Panc1 (cell line): ENCODE data around the gene ARHGAP45. TPM values are rescaled to one million over a fixed set of nuclear protein-coding genes. Genes with fewer than 3 reads are reported as not detected.
A peak's percentile ranks its signal among the peaks of the same experiment; 100 is the strongest.
"Not testable (repeated sequence)": the region's sequence is repeated elsewhere in the genome, so short reads cannot be mapped to it uniquely, and the experiment has no call there.

ENCODE experiments used
- ATAC-seq: fragments of 200-7000 bp; cut with Tn5 transposase; 2 replicates; pipeline ENCODE4 v1.9.1; 2020; ENCODE audit warnings: mild to moderate bottlenecking, moderate library complexity
- BruUV-seq: library from RNA; stranded (reverse); fragments of 400-500 nt; replicated peaks from 2 replicates; lab custom pipeline; 2021; lab: Mats Ljungman, UMichigan
- CTCF ChIA-PET: fragments of 300-600 bp; sonication (Branson Sonifier 250); formaldehyde crosslinking; loops from one replicate; lab custom pipeline; 2022; ENCODE audit warnings: antibody characterized with exemption; lab: Charles Lee
- POLR2A ChIA-PET: fragments of 300-600 bp; sonication (Branson Sonifier 250); formaldehyde crosslinking; loops from one replicate; lab custom pipeline; 2022; ENCODE audit warnings: antibody characterized with exemption; lab: Charles Lee
- DNase-seq: peaks from one replicate; pipeline ENCODE4 v3.0.0-alpha.2; 2010; ENCODE audit warnings: low read depth, low spot score
- H3K27ac ChIP-seq: 2 replicates; pipeline ENCODE4 v1.5.1; 2011; ENCODE audit warnings: mild to moderate bottlenecking, low read length, inconsistent platforms
- H3K27me3 ChIP-seq: fragments of 200-500 bp; sonication (Bioruptor generic); 2 replicates; pipeline ENCODE4 v1.6.0; 2014; ENCODE audit warnings: low read length, inconsistent platforms; ENCODE audit not compliant: control insufficient read depth, insufficient read depth
- H3K36me3 ChIP-seq: fragments of 200-500 bp; sonication (Bioruptor generic); 2 replicates; pipeline ENCODE4 v1.5.1; 2014; ENCODE audit warnings: inconsistent platforms, mild to moderate bottlenecking, low read length, moderate library complexity; ENCODE audit not compliant: control insufficient read depth, insufficient read depth
- H3K4me1 ChIP-seq: 2 replicates; pipeline ENCODE4 v1.5.1; 2011; ENCODE audit warnings: inconsistent platforms, mild to moderate bottlenecking, low read length, moderate library complexity; ENCODE audit not compliant: control insufficient read depth, insufficient read depth
- H3K4me3 ChIP-seq, 2 experiments: 2 replicates each; pipeline ENCODE4 v1.5.1; 2011 to 2012; ENCODE audit warnings: low read depth in 2 of 2, low read length in 2 of 2, mild to moderate bottlenecking in 2 of 2, inconsistent platforms in 1 of 2, moderate library complexity in 1 of 2
- H3K9me3 ChIP-seq: fragments of 200-500 bp; sonication (Bioruptor generic); 2 replicates; pipeline ENCODE4 v1.5.1; 2014; ENCODE audit warnings: low read depth, mild to moderate bottlenecking, inconsistent platforms, low read length, moderate library complexity; ENCODE audit not compliant: control insufficient read depth, insufficient read depth
- POLR2AphosphoS5 ChIP-seq: IDR thresholded peaks from 2 replicates; pipeline ENCODE4 v1.6.1; 2012; ENCODE audit warnings: mild to moderate bottlenecking, low read depth, low read length, moderate library complexity
- REST ChIP-seq, 2 experiments: IDR thresholded peaks; 2 replicates each; pipeline ENCODE4 v1.6.1; 2011 to 2012; ENCODE audit warnings: low read depth in 2 of 2, control low read depth in 1 of 2, low read length in 1 of 2, mild to moderate bottlenecking in 1 of 2, moderate library complexity in 1 of 2; ENCODE audit not compliant: insufficient read depth in 1 of 2
- SIN3A ChIP-seq: IDR thresholded peaks from 2 replicates; pipeline ENCODE4 v1.6.1; 2012; ENCODE audit warnings: low read depth, mild to moderate bottlenecking, low read length, moderate library complexity, borderline replicate concordance; ENCODE audit not compliant: insufficient read depth
- TCF7L2 ChIP-seq: IDR thresholded peaks from 2 replicates; pipeline ENCODE4 v1.6.1; 2011; ENCODE audit warnings: mild to moderate bottlenecking, low read depth, low read length, inconsistent platforms
- in situ Hi-C: cut with HindIII; loops from 2 replicates; pipeline ENCODE4 v1.10.0; 2016; ENCODE audit warnings: low sequenced_read_pairs, low pct_unique_long_range_greater_than_20kb
- intact Hi-C: fragments of 100-400 bp; cut with micrococcal nuclease; formaldehyde crosslinking; loops from one replicate; pipeline ENCODE4 v1.10.0; 2022; ENCODE audit not compliant: unreplicated experiment
- total RNA-seq: library from RNA; stranded (reverse); gene quantifications from one replicate; pipeline ENCODE4 v1.2.1, GENCODE V29; 2021; ENCODE audit not compliant: unreplicated experiment
- TF ChIP-seq, protein P1 (sequence below): fragments of 450-650 bp; IDR thresholded peaks from 2 replicates; pipeline ENCODE4 v1.5.1; 2017; ENCODE audit warnings: mild to moderate bottlenecking

The ARHGAP45 gene
- total RNA-seq, 1 experiment from 2014 or later = 27.8 TPM

GRCh38 chr19:1113030-1113985 is 46.3 kb downstream of the ARHGAP45 start:
- CTCF ChIA-PET = interaction anchor here (0.6 to 1.1 kb wide), 5 partner anchors 49 to 438 kb away, joined by 3 to 5 read pairs (median 4); no protein-coding TSS in a partner anchor
- POLR2A ChIA-PET = no interaction called here
- in situ Hi-C loops = no loop called here
- Histone ChIP-seq H3K4me3 (no peak overlapping the region), H3K4me1 (peaks cover 29% of the 10 kb centered on the region), H3K9me3 (no peaks in the 10 kb centered on the region), H3K27me3 (no peaks in the 10 kb centered on the region), H3K36me3 (no peaks in the 10 kb centered on the region), H3K27ac (peak overlapping the region; percentile 78)
- TF ChIP-seq, protein P1, sequence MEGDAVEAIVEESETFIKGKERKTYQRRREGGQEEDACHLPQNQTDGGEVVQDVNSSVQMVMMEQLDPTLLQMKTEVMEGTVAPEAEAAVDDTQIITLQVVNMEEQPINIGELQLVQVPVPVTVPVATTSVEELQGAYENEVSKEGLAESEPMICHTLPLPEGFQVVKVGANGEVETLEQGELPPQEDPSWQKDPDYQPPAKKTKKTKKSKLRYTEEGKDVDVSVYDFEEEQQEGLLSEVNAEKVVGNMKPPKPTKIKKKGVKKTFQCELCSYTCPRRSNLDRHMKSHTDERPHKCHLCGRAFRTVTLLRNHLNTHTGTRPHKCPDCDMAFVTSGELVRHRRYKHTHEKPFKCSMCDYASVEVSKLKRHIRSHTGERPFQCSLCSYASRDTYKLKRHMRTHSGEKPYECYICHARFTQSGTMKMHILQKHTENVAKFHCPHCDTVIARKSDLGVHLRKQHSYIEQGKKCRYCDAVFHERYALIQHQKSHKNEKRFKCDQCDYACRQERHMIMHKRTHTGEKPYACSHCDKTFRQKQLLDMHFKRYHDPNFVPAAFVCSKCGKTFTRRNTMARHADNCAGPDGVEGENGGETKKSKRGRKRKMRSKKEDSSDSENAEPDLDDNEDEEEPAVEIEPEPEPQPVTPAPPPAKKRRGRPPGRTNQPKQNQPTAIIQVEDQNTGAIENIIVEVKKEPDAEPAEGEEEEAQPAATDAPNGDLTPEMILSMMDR = peak; percentile 86
- TF ChIP-seq SIN3A = no peak
- peak; percentile 31; the same call in 1 of the 2 replicates for TF ChIP-seq POLR2AphosphoS5
- DNase-seq (no peak), ATAC-seq (peak; percentile 49)
- intact Hi-C loops = no loop called here
- no TSS peak for BruUV-seq

- ATAC-seq (no peak), DNase-seq (no peak)
- Histone ChIP-seq H3K27me3 (no peaks in the 10 kb centered on the region), H3K4me1 (peaks cover 29% of the 10 kb centered on the region), H3K27ac (peak overlapping the region; percentile 78), H3K4me3 (no peak overlapping the region), H3K36me3 (no peaks in the 10 kb centered on the region), H3K9me3 (no peaks in the 10 kb centered on the region)
- TF ChIP-seq TCF7L2 (no peak), REST (IDR thresholded peaks at IDR 0.05; ENCODE audit: insufficient read depth in 1 of 2, low read depth in 2 of 2, low read length in 1 of 2) (no peak), SIN3A (no peak), POLR2AphosphoS5 (no peak; the same call in 1 of the 2 replicates)
- TF ChIP-seq, protein P1 = no peak
- BruUV-seq = no TSS peak
- in situ Hi-C loops (no loop called here), intact Hi-C loops (no loop called here)
- POLR2A ChIA-PET = no interaction called here
- CTCF ChIA-PET = interaction anchor here (0.6 kb wide), 2 partner anchors 57 to 58 kb away, joined by 3 to 5 read pairs; no protein-coding TSS in a partner anchor
These were observed 47.1 kb downstream of the ARHGAP45 start for GRCh38 chr19:1113986-1114483.

- H3K27ac ChIP-seq, ATAC-seq, H3K36me3 ChIP-seq, H3K27me3 ChIP-seq, H3K9me3 ChIP-seq, in situ Hi-C loops, DNase-seq, H3K4me3 ChIP-seq, intact Hi-C loops, POLR2A ChIA-PET, BruUV-seq, CTCF ChIA-PET: not testable (repeated sequence)
- H3K4me1 ChIP-seq = peaks cover 29% of the 10 kb centered on the region
These were observed 47.8 kb downstream of the ARHGAP45 start for GRCh38 chr19:1114728-1115127.
